Measurements from ENCODE around the gene BUD13. TPM values are rescaled to one million over a fixed set of nuclear protein-coding genes. Genes with fewer than 3 reads are reported as not detected.

The BUD13 gene
- total RNA-seq, 1 experiment from 2014 or later: 22.9 TPM

DNA sequence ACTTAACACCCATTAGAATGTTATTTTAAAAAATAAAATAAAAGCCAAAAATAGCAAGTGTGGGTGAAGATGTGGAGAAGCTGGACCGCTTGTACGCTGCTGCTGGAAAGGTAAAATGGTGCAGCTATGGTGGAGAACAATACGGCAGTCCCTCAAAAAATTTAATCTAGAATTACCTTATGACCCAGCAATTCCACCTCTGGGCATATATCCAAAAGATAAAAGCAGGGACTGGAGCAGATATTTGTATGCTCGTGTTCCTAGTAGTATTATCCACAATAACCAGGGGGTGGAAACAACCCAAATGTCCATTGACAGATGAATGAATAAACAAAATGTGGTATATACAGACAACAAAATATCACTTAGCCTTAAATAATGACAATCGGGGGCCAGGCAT lies 25.0 kb upstream of the BUD13 start:
- BruUV-seq (replicated peaks): no TSS peak
- Histone ChIP-seq H3K79me2 (ENCODE audit: insufficient read depth, low read length) (no peaks in the 10 kb centered on the region), H3K36me3 (ENCODE audit: control insufficient read depth in 1 of 2, insufficient read depth in 2 of 2, low read length in 2 of 2) (no peaks in the 10 kb centered on the region), H2AFZ (ENCODE audit: low read depth, low read length, poor library complexity, severe bottlenecking) (no peak overlapping the region), H3K4me1 (ENCODE audit: control insufficient read depth in 1 of 2, insufficient read depth in 2 of 2, low read length in 2 of 2) (peaks cover 0 to 10% of the 10 kb centered on the region in 2 experiments; a peak in 2 of 4 replicates), H3K9ac (ENCODE audit: low read length) (no peak overlapping the region), H3K27me3 (ENCODE audit: insufficient read depth, low read length) (no peaks in the 10 kb centered on the region), H3K9me2 (ENCODE audit: insufficient read depth) (no peaks in the 10 kb centered on the region), H3K9me3 (ENCODE audit: control insufficient read depth in 1 of 2, insufficient read depth in 1 of 2, low read depth in 1 of 2, low read length in 2 of 2) (no peaks in the 10 kb centered on the region), H4K20me1 (ENCODE audit: insufficient read depth) (no peaks in the 10 kb centered on the region), H3K4me3 (replicated peaks in 1 of 2; ENCODE audit: low read depth in 1 of 2, low read length in 2 of 2) (no peak overlapping the region), H3K27ac (ENCODE audit: low read depth, low read length) (no peak overlapping the region), H3K4me2 (ENCODE audit: low read length) (no peak overlapping the region)
- ATAC-seq (no peak), DNase-seq (ENCODE audit: low read depth, low spot score) (no peak)
- intact Hi-C loops (cut with micrococcal nuclease): no loop called here
- no peak for TF ChIP-seq SRF (IDR thresholded peaks at IDR 0.05; ENCODE audit: low read depth)
- TF ChIP-seq, protein P1, sequence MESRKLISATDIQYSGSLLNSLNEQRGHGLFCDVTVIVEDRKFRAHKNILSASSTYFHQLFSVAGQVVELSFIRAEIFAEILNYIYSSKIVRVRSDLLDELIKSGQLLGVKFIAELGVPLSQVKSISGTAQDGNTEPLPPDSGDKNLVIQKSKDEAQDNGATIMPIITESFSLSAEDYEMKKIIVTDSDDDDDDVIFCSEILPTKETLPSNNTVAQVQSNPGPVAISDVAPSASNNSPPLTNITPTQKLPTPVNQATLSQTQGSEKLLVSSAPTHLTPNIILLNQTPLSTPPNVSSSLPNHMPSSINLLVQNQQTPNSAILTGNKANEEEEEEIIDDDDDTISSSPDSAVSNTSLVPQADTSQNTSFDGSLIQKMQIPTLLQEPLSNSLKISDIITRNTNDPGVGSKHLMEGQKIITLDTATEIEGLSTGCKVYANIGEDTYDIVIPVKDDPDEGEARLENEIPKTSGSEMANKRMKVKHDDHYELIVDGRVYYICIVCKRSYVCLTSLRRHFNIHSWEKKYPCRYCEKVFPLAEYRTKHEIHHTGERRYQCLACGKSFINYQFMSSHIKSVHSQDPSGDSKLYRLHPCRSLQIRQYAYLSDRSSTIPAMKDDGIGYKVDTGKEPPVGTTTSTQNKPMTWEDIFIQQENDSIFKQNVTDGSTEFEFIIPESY (IDR thresholded peaks at IDR 0.05; ENCODE audit: extremely low read depth, insufficient replicate concordance, low read length): no peak
- TF ChIP-seq SP1 (IDR thresholded peaks at IDR 0.05; ENCODE audit: low read depth): no peak
- no peak for TF ChIP-seq YY1 (IDR thresholded peaks at IDR 0.05; ENCODE audit: extremely low read depth, insufficient replicate concordance, low read depth, low read length)
- TF ChIP-seq, protein P2, sequence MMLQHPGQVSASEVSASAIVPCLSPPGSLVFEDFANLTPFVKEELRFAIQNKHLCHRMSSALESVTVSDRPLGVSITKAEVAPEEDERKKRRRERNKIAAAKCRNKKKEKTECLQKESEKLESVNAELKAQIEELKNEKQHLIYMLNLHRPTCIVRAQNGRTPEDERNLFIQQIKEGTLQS (IDR thresholded peaks at IDR 0.05): no peak
- TF ChIP-seq ELF1 (IDR thresholded peaks at IDR 0.05; ENCODE audit: borderline replicate concordance, low read depth): no peak
- no peak for TF ChIP-seq POLR2AphosphoS5 (IDR thresholded peaks at IDR 0.05; ENCODE audit: low read depth, low read length)
- TF ChIP-seq EGR1 (IDR thresholded peaks at IDR 0.05; ENCODE audit: low read depth): no peak
- ChIA-PET CTCF (interaction anchor here (1.6 kb wide), 1 partner anchor 10 kb away, joined by 4 read pairs; the partner anchor contains the start of gene ZPR1), POLR2A (no interaction called here), RAD21 (ENCODE audit: low non-redundant PET in 1 of 2, low total read pairs in 2 of 2, uncharacterized antibody in 2 of 2, unreplicated experiment in 2 of 2) (no interaction called here)

Data from HCT116 (cell line).